Fibroblast of villous mesenchyme (primary cell): Measurements from ENCODE around the gene GSTO2. TPM values are rescaled to one million over a fixed set of nuclear protein-coding genes. Genes with fewer than 3 reads are reported as not detected.

Source experiments
- DNase-seq: peaks from one replicate; pipeline ENCODE4 v3.0.0-alpha.2; 2010; ENCODE audit warnings: low read depth
- H3K4me3 ChIP-seq: 2 replicates; pipeline ENCODE4 v1.5.1; 2011; ENCODE audit warnings: low read depth, mild to moderate bottlenecking, low read length
- total RNA-seq: library from RNA; depleted of rRNA; stranded (reverse); fragments of >200 nt; gene quantifications from 2 replicates; pipeline ENCODE4 v1.2.3, GENCODE V29; 2012
- TF ChIP-seq, protein P1 (sequence below): IDR thresholded peaks from 2 replicates; pipeline ENCODE4 v1.5.1; 2012; ENCODE audit warnings: low read depth, mild to moderate bottlenecking, low read length; ENCODE audit not compliant: insufficient read depth

GSTO2 gene
- total RNA-seq, 1 donor = 2.2 TPM

- TF ChIP-seq, protein P1, sequence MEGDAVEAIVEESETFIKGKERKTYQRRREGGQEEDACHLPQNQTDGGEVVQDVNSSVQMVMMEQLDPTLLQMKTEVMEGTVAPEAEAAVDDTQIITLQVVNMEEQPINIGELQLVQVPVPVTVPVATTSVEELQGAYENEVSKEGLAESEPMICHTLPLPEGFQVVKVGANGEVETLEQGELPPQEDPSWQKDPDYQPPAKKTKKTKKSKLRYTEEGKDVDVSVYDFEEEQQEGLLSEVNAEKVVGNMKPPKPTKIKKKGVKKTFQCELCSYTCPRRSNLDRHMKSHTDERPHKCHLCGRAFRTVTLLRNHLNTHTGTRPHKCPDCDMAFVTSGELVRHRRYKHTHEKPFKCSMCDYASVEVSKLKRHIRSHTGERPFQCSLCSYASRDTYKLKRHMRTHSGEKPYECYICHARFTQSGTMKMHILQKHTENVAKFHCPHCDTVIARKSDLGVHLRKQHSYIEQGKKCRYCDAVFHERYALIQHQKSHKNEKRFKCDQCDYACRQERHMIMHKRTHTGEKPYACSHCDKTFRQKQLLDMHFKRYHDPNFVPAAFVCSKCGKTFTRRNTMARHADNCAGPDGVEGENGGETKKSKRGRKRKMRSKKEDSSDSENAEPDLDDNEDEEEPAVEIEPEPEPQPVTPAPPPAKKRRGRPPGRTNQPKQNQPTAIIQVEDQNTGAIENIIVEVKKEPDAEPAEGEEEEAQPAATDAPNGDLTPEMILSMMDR = no peak
- H3K4me3 ChIP-seq = peak overlapping the region; percentile 82
- DNase-seq = peak; percentile 49
These were observed 15.2 kb upstream of the GSTO2 start for GRCh38 chr10:104253606-104254410.

- peak; percentile 82 for DNase-seq
- TF ChIP-seq, protein P1 = peak; percentile 2
These were observed 14.3 kb upstream of the GSTO2 start, which contains the start of gene GSTO1 for GRCh38 chr10:104254493-104255310. Gene GSTO1 (plus strand): TSS chr10:104254892. CDS start chr10:104254929, 37 bp downstream.

DNA sequence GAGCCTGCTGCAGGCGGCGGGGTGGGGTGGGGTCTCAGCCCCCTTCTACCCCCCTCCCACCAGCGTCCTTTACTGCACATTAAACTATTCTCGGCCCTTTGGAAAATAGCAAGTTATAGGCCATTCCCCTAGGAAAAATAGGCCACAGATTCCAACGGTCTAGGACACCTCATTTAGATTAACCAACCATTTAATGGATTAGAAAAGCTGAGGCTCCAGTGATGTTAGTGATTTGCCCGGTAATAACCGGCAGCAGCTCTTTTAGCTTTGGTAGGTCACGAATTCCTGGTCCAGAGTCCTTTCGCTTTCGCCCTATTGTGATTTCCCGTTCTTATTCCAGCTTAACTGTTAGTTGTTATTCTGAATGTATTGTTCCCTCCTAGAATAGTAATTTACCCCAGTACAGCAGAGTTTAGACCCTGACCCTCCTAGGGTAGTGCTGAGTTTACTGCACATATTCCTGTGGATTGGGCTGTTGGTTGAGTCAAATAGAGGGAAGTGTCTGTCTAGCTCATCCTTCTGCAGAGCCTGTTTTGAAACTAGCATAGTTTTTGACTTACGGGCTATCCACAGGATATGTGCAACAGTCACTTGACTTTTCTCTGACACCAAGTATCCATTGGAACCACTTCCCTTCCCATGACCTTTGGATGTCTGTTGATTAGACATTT, 13.5 kb upstream of the GSTO2 start:
- TF ChIP-seq, protein P1 = no peak
- peak; percentile 90 for DNase-seq
- H3K4me3 ChIP-seq = peak overlapping the region; percentile 82

More at GRCh38 chr10:104254493-104255310, 14.3 kb upstream of the GSTO2 start, which contains the start of gene GSTO1:
- peak within 1 kb of the TSS; percentile 82 for H3K4me3 ChIP-seq

GRCh38 chr10:104256335-104256961, 12.5 kb upstream of the GSTO2 start:
- TF ChIP-seq, protein P1 = no peak
- peak; percentile 32 for DNase-seq
- H3K4me3 ChIP-seq = peak overlapping the region; percentile 82

GRCh38 chr10:104257235-104257634, 11.7 kb upstream of the GSTO2 start:
- H3K4me3 ChIP-seq = no peak overlapping the region
- no peak for DNase-seq
- TF ChIP-seq, protein P1 = no peak

- TF ChIP-seq, protein P1 = no peak
- no peak for DNase-seq
- no peak overlapping the region for H3K4me3 ChIP-seq
These were observed 10.8 kb upstream of the GSTO2 start for GRCh38 chr10:104258209-104258608.
